Measurements from ENCODE around the gene CFC1B.
"Not testable (repeated sequence)": the region's sequence is repeated elsewhere in the genome, so short reads cannot be mapped to it uniquely, and the experiment has no call there.

GRCh38 chr2:130538271-130538670 is 17.2 kb downstream of the CFC1B start:
- TF ChIP-seq CTCF (IDR thresholded peaks at IDR 0.05; ENCODE audit: low read depth, low read length, missing input control); GABPA (IDR thresholded peaks at IDR 0.05 in 1 of 2, conservative IDR thresholded peaks at IDR 0.05 in 1 of 2); SP1 (IDR thresholded peaks at IDR 0.05); ATF3 (IDR thresholded peaks at IDR 0.05): not testable (repeated sequence)
- TF ChIP-seq, protein P1, sequence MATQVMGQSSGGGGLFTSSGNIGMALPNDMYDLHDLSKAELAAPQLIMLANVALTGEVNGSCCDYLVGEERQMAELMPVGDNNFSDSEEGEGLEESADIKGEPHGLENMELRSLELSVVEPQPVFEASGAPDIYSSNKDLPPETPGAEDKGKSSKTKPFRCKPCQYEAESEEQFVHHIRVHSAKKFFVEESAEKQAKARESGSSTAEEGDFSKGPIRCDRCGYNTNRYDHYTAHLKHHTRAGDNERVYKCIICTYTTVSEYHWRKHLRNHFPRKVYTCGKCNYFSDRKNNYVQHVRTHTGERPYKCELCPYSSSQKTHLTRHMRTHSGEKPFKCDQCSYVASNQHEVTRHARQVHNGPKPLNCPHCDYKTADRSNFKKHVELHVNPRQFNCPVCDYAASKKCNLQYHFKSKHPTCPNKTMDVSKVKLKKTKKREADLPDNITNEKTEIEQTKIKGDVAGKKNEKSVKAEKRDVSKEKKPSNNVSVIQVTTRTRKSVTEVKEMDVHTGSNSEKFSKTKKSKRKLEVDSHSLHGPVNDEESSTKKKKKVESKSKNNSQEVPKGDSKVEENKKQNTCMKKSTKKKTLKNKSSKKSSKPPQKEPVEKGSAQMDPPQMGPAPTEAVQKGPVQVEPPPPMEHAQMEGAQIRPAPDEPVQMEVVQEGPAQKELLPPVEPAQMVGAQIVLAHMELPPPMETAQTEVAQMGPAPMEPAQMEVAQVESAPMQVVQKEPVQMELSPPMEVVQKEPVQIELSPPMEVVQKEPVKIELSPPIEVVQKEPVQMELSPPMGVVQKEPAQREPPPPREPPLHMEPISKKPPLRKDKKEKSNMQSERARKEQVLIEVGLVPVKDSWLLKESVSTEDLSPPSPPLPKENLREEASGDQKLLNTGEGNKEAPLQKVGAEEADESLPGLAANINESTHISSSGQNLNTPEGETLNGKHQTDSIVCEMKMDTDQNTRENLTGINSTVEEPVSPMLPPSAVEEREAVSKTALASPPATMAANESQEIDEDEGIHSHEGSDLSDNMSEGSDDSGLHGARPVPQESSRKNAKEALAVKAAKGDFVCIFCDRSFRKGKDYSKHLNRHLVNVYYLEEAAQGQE (IDR thresholded peaks at IDR 0.05), result not testable (repeated sequence)
